Immature natural killer cell (primary cell): Measurements from ENCODE around the gene SPAG9. TPM values are rescaled to one million over a fixed set of nuclear protein-coding genes. Genes with fewer than 3 reads are reported as not detected.
A peak's percentile ranks its signal among the peaks of the same experiment; 100 is the strongest.

Experiments
- DNase-seq, 3 donors: peaks; one replicate each; pipeline ENCODE4 v3.0.0; 2022; ENCODE audit warnings: mixed read lengths in 1 of 3
- H3K27ac Mint-ChIP-seq, 6 donors: one replicate each; pipeline ENCODE4 v1.8.0; 2020; ENCODE audit warnings: mixed read lengths in 6 of 6, mild to moderate bottlenecking in 5 of 6, inconsistent platforms in 4 of 6, moderate library complexity in 3 of 6
- H3K27me3 Mint-ChIP-seq, 3 donors: one replicate each; pipeline ENCODE4 v1.8.0; 2020 to 2021; ENCODE audit warnings: low read depth in 3 of 3, mild to moderate bottlenecking in 3 of 3, mixed read lengths in 3 of 3, moderate library complexity in 3 of 3, inconsistent platforms in 1 of 3
- H3K36me3 Mint-ChIP-seq, 3 donors: one replicate each; pipeline ENCODE4 v1.8.0; 2020; ENCODE audit warnings: mixed read lengths in 3 of 3, inconsistent platforms in 2 of 3, mild to moderate bottlenecking in 2 of 3
- H3K4me1 Mint-ChIP-seq, 2 donors: one replicate each; pipeline ENCODE4 v1.8.0; 2020; ENCODE audit warnings: inconsistent platforms in 2 of 2, mild to moderate bottlenecking in 2 of 2, mixed read lengths in 2 of 2, moderate library complexity in 1 of 2
- H3K4me3 Mint-ChIP-seq, 5 donors: one replicate each; pipeline ENCODE4 v1.8.0; 2020; ENCODE audit warnings: mild to moderate bottlenecking in 5 of 5, mixed read lengths in 5 of 5, inconsistent platforms in 3 of 5, moderate library complexity in 3 of 5
- H3K9me3 Mint-ChIP-seq, 6 donors: one replicate each; pipeline ENCODE4 v1.8.0; 2020; ENCODE audit warnings: mild to moderate bottlenecking in 6 of 6, mixed read lengths in 6 of 6, inconsistent platforms in 4 of 6, moderate library complexity in 3 of 6
- polyA plus RNA-seq, 3 donors: library from polyadenylated mRNA; unstranded; fragments of 300-500 nt; fragmentation: Illumina TruSeq; gene quantifications; one replicate each; pipeline ENCODE4 v1.2.3, GENCODE V29; 2021

The SPAG9 gene
- polyA plus RNA-seq = 1 to 10 TPM; 1.4 to 7.3 (median 4.3) TPM

GRCh38 chr17:51120739-51121619, at the start of gene SPAG9:
Gene SPAG9 (minus strand): TSS chr17:51120868. CDS start chr17:51120656, 212 bp downstream.
- Mint-ChIP-seq H3K27ac (peak within 1 kb of the TSS; percentile 97 to 100 (median 99)), H3K4me1 (peaks cover 44 to 58% of the 10 kb centered on the region in 2 donors), H3K9me3 (no peaks in the 10 kb centered on the region), H3K27me3 (peaks cover 6 to 20% (median 6%) of the 10 kb centered on the region in 3 donors), H3K36me3 (no peaks in the 10 kb centered on the region), H3K4me3 (peak within 1 kb of the TSS; percentile 92 to 99 (median 98))
- peak; percentile 92 to 94 (median 94) for DNase-seq

DNA sequence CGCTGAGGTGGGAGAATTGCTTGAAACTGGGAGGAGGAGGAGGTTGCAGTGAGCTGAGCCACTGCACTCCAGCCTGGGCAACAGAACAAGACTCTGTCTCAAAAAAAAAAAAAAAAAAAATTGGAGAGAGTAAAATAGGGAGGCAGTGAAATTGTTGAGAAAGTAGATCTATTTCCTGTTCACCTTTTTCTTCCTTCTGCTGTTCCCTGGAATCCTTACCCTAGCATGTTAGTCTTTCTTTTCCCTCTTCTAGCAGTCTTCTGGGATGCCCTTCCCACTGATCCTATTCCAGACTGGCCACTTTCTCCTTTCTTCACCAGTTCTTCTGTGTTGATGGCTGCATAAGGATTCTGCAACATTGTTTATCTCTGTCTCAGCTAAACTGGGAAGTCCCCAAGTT, 48.7 kb upstream of the SPAG9 start:
- peaks cover 7 to 11% (median 9%) of the 10 kb centered on the region in 3 donors for H3K27me3 Mint-ChIP-seq
- no peak for DNase-seq
- peak overlapping the region in 1 of 6 donors; percentile 10 for H3K27ac Mint-ChIP-seq
- peaks cover 9 to 20% (median 10%) of the 10 kb centered on the region in 3 donors for H3K36me3 Mint-ChIP-seq
- H3K4me3 Mint-ChIP-seq = peak overlapping the region in 2 of 5 donors; percentile 34 to 50
- no peaks in the 10 kb centered on the region for H3K9me3 Mint-ChIP-seq
- H3K4me1 Mint-ChIP-seq = peaks cover 12 to 28% of the 10 kb centered on the region in 2 donors

- Mint-ChIP-seq H3K27ac (peak overlapping the region; percentile 18 to 82 (median 72)), H3K4me1 (peaks cover 12 to 28% of the 10 kb centered on the region in 2 donors), H3K27me3 (peaks cover 7 to 11% (median 9%) of the 10 kb centered on the region in 3 donors), H3K9me3 (no peaks in the 10 kb centered on the region), H3K36me3 (peaks cover 9 to 17% (median 10%) of the 10 kb centered on the region in 3 donors), H3K4me3 (peak overlapping the region; percentile 72 to 83 (median 75))
- peak; percentile 56 to 58 (median 58) for DNase-seq
Observed at GRCh38 chr17:51166987-51167931, 46.6 kb upstream of the SPAG9 start.

DNA sequence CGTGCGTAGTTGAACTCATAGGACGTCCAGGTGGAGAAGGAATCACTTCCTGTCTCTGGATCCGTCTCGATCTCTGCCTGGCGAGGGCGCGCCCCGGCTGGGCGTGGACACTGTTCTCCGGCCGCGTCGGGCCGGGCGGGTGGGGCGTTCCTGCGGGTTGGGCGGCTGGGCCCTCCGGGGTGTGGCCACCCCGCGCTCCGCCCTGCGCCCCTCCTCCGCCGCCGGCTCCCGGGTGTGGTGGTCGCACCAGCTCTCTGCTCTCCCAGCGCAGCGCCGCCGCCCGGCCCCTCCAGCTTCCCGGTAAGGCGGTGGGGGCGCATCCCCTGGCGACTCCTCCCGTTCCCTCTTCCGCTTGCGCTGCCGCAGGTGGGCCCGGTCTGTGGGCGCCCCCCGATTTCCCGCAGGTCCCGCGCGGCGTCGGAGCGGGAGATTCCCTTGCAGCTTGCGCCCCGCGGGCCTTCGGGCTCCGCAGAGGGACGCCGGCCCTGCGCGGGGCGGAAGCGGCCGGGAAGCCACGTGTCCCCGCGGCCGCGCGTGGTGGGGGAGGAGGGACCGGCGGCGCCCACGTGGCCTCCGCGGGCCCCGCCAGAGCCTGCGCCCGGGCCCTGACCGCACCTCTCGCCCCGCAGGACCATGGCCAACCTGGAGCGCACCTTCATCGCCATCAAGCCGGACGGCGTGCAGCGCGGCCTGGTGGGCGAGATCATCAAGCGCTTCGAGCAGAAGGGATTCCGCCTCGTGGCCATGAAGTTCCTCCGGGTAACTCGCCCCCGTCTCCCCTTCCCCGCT, 45.7 kb upstream of the SPAG9 start, which contains the start of gene NME2:
Gene NME2, plus strand, starts transcription at position 214 of the 789 bp plus-strand sequence. Its CDS starts 420 bp downstream, at position 634.
- Mint-ChIP-seq H3K27me3 (peaks cover 7 to 11% (median 9%) of the 10 kb centered on the region in 3 donors), H3K4me1 (peaks cover 12 to 28% of the 10 kb centered on the region in 2 donors), H3K36me3 (peaks cover 9 to 20% (median 10%) of the 10 kb centered on the region in 3 donors), H3K9me3 (no peaks in the 10 kb centered on the region), H3K4me3 (peak within 1 kb of the TSS; percentile 95 to 99 (median 99)), H3K27ac (peak within 1 kb of the TSS; percentile 93 to 99 (median 97))
- DNase-seq = peak; percentile 75

GRCh38 chr17:51165680-51166197, 45.1 kb upstream of the SPAG9 start:
- Mint-ChIP-seq H3K27me3 (peaks cover 7 to 11% (median 9%) of the 10 kb centered on the region in 3 donors), H3K9me3 (no peaks in the 10 kb centered on the region), H3K27ac (peak overlapping the region; percentile 93 to 99 (median 97)), H3K4me3 (peak overlapping the region; percentile 95 to 99 (median 99)), H3K36me3 (peaks cover 5 to 18% (median 11%) of the 10 kb centered on the region in 3 donors), H3K4me1 (peaks cover 12 to 28% of the 10 kb centered on the region in 2 donors)
- no peak for DNase-seq

DNA sequence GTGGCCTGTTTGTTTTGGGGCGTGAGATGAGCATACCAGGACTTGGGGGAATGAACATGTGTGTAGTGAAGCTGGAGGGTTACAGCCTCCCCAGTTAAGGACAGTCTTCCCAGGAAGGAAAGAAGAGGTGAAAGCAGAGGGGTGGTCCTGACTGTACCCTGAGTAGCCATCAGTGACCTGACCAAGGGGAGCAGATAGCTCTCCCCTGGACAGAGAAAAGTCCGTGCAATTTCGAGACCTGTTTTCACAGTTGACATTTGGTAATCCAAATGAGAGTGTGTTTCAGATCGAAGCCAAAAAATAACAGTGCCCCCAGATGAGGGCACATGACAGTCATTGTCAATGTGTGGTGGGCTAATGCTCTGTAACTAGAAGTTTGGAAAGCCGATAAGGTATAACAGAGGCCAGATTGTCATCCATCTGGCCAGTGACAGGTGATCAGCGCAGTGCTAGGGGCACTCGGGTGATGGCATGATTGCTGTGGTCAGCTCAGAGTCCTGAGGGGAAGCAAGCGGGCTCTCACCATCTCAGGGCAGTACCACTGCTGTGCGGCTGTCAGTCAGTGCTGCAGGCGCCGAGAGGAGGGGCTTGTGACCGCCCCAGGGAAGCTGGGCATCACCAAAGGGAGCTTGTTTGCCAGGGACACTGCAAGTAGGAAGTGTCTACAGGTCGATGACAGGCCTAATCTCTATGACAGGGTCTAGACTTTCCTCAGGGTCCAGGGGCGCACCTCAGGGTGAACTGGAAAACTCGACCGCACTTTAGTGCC, 44.4 kb upstream of the SPAG9 start:
- Mint-ChIP-seq H3K27me3 (peaks cover 7 to 11% (median 9%) of the 10 kb centered on the region in 3 donors), H3K4me1 (peaks cover 12 to 28% of the 10 kb centered on the region in 2 donors), H3K9me3 (no peaks in the 10 kb centered on the region), H3K4me3 (peak overlapping the region; percentile 95 to 99 (median 99)), H3K27ac (peak overlapping the region; percentile 93 to 99 (median 97)), H3K36me3 (peaks cover 7 to 21% (median 14%) of the 10 kb centered on the region in 3 donors)
- no peak for DNase-seq

GRCh38 chr17:51161541-51161940, 40.9 kb upstream of the SPAG9 start:
- peaks cover 10 to 14% of the 10 kb centered on the region in 2 donors for H3K4me1 Mint-ChIP-seq
- no peak overlapping the region for H3K4me3 Mint-ChIP-seq

GRCh38 chr17:51159604-51160003, 38.9 kb upstream of the SPAG9 start:
- Mint-ChIP-seq H3K27ac (no peak overlapping the region), H3K4me3 (no peak overlapping the region), H3K36me3 (peaks cover 9 to 20% (median 17%) of the 10 kb centered on the region in 3 donors), H3K9me3 (no peaks in the 10 kb centered on the region), H3K4me1 (no peaks in the 10 kb centered on the region), H3K27me3 (no peaks in the 10 kb centered on the region)
- DNase-seq = no peak

More at GRCh38 chr17:51161541-51161940, 40.9 kb upstream of the SPAG9 start:
- DNase-seq = no peak
- Mint-ChIP-seq H3K27me3 (peaks cover 7 to 9% (median 8%) of the 10 kb centered on the region in 3 donors), H3K9me3 (no peaks in the 10 kb centered on the region), H3K36me3 (peaks cover 9 to 20% (median 14%) of the 10 kb centered on the region in 3 donors), H3K27ac (peak overlapping the region in 1 of 6 donors; percentile 6)

DNA sequence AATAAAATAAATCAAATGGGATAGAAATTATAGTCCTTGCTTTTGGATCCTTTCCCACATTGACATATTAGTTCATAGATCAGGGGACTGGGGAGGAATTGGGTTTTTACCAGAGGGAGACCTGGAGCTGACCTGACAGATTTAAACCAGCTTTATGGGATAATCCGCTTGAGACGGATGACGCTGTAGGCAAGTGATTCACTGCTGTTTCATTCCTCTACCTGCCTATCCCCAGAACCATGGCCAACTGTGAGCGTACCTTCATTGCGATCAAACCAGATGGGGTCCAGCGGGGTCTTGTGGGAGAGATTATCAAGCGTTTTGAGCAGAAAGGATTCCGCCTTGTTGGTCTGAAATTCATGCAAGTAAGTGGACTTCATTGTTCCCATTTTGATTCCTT, 34.7 kb upstream of the SPAG9 start:
- peak overlapping the region in 3 of 5 donors; percentile 18 to 44 (median 19) for H3K4me3 Mint-ChIP-seq
- DNase-seq = no peak
- no peaks in the 10 kb centered on the region for H3K27me3 Mint-ChIP-seq
- H3K36me3 Mint-ChIP-seq = peaks cover 9 to 11% (median 11%) of the 10 kb centered on the region in 3 donors
- no peak overlapping the region for H3K27ac Mint-ChIP-seq
- no peaks in the 10 kb centered on the region for H3K9me3 Mint-ChIP-seq
- no peaks in the 10 kb centered on the region for H3K4me1 Mint-ChIP-seq

DNA sequence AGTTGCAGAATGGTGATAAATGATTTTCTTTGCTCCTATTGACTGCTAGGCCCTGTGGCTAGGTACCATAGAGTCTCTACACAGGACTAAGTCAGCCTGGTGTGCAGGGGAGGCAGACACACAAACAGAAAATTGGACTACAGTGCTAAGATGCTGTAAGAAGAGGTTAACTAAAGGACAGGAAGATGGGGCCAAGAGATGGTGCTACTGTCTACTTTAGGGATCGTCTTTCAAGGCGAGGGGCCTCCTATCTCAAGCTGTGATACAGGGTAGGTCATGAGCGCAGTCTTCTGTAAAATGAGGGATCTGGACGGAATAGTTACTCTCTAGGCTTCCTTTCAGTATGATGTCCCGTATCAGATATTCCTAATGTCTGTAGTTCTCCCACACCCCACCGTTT, 33.5 kb upstream of the SPAG9 start:
- Mint-ChIP-seq H3K27ac (no peak overlapping the region), H3K9me3 (no peaks in the 10 kb centered on the region), H3K4me3 (no peak overlapping the region), H3K4me1 (no peaks in the 10 kb centered on the region), H3K27me3 (no peaks in the 10 kb centered on the region), H3K36me3 (peaks cover 4 to 6% (median 4%) of the 10 kb centered on the region in 3 donors)
- DNase-seq = no peak

- no peak within 1 kb of the TSS for H3K4me3 Mint-ChIP-seq
Observed at GRCh38 chr17:51153210-51154072, 32.8 kb upstream of the SPAG9 start, which contains the start of gene NME1. Gene NME1 (plus strand): TSS chr17:51153559. CDS start chr17:51155655, 2,096 bp downstream.

More at GRCh38 chr17:51153210-51154072, 32.8 kb upstream of the SPAG9 start, which contains the start of gene NME1:
- H3K36me3 Mint-ChIP-seq = peaks cover 4 to 6% (median 4%) of the 10 kb centered on the region in 3 donors
- H3K27ac Mint-ChIP-seq = no peak within 1 kb of the TSS
- no peaks in the 10 kb centered on the region for H3K4me1 Mint-ChIP-seq
- H3K27me3 Mint-ChIP-seq = no peaks in the 10 kb centered on the region
- DNase-seq = peak; percentile 97 to 98 (median 97)
- no peaks in the 10 kb centered on the region for H3K9me3 Mint-ChIP-seq
